DND-41 (cell line): ENCODE measurements around the gene ZNF581.
A peak's percentile ranks its signal among the peaks of the same experiment; 100 is the strongest.

Experiments used
- ATAC-seq: fragments of 200-7000 bp; cut with Tn5 transposase; 3 replicates; pipeline ENCODE4 v1.9.1; 2021; ENCODE audit warnings: low read depth; ENCODE audit not compliant: insufficient read depth
- DNase-seq: peaks from one replicate; pipeline ENCODE4 v3.0.0-alpha.2; 2020
- H2AFZ ChIP-seq: 2 replicates; pipeline ENCODE4 v1.6.0; 2012; ENCODE audit warnings: low read depth, low read length
- H3K27ac ChIP-seq: 2 replicates; pipeline ENCODE4 v1.5.1; 2012; ENCODE audit warnings: low read length, inconsistent platforms
- H3K27me3 ChIP-seq: fragments of 200-600 bp; sonication (generic); 2 replicates; pipeline ENCODE4 v1.6.0; 2012; ENCODE audit warnings: low read length, mild to moderate bottlenecking, inconsistent platforms; ENCODE audit not compliant: insufficient read depth, poor library complexity
- H3K36me3 ChIP-seq: 2 replicates; pipeline ENCODE4 v1.5.1; 2012; ENCODE audit warnings: low read length, inconsistent platforms; ENCODE audit not compliant: insufficient read depth
- H3K4me1 ChIP-seq: 2 replicates; pipeline ENCODE4 v1.5.1; 2012; ENCODE audit warnings: mild to moderate bottlenecking, low read length; ENCODE audit not compliant: insufficient read depth
- H3K4me2 ChIP-seq: 2 replicates; pipeline ENCODE4 v1.6.0; 2012; ENCODE audit warnings: mild to moderate bottlenecking, moderate library complexity, low read length, inconsistent platforms; ENCODE audit not compliant: insufficient read depth
- H3K4me3 ChIP-seq, 2 experiments: fragments of 200-600 bp in 1 of 2; shearing (Covaris generic) in 1 of 2; 2 replicates each; pipeline ENCODE4 v1.5.1; 2012 to 2016; ENCODE audit warnings: inconsistent platforms in 2 of 2, low read length in 2 of 2, mild to moderate bottlenecking in 2 of 2, low read depth in 1 of 2, moderate library complexity in 1 of 2
- H3K79me2 ChIP-seq: 2 replicates; pipeline ENCODE4 v1.6.0; 2012; ENCODE audit warnings: low read length, inconsistent platforms; ENCODE audit not compliant: insufficient read depth
- H3K9ac ChIP-seq: 2 replicates; pipeline ENCODE4 v1.6.0; 2012; ENCODE audit warnings: low read depth, mild to moderate bottlenecking, inconsistent platforms, low read length, moderate library complexity
- H3K9me3 ChIP-seq: 2 replicates; pipeline ENCODE4 v1.5.1; 2012; ENCODE audit warnings: low read length, moderate library complexity, mild to moderate bottlenecking, inconsistent platforms; ENCODE audit not compliant: insufficient read depth, severe bottlenecking
- H4K20me1 ChIP-seq: 2 replicates; pipeline ENCODE4 v1.6.0; 2012; ENCODE audit warnings: low read length; ENCODE audit not compliant: insufficient read depth
- EZH2 ChIP-seq: IDR thresholded peaks from 3 replicates; pipeline ENCODE4 v1.6.1; 2012; ENCODE audit warnings: borderline replicate concordance, low read depth, mild to moderate bottlenecking, moderate library complexity, low read length, inconsistent platforms; ENCODE audit not compliant: severe bottlenecking
- TF ChIP-seq, protein P1 (sequence below): IDR thresholded peaks from 2 replicates; pipeline ENCODE4 v1.5.1; 2012; ENCODE audit warnings: borderline replicate concordance, low read length, moderate library complexity, mild to moderate bottlenecking; ENCODE audit not compliant: poor library complexity, severe bottlenecking; ENCODE audit errors: extremely low read depth

The ZNF581 gene

GRCh38 chr19:55624109-55625003 lies 19.1 kb upstream of the ZNF581 start, which contains the start of gene ZNF784:
Gene ZNF784, minus strand, starts transcription at chr19:55624566. Its CDS starts 5 bp downstream, at chr19:55624561.
- TF ChIP-seq, protein P1, sequence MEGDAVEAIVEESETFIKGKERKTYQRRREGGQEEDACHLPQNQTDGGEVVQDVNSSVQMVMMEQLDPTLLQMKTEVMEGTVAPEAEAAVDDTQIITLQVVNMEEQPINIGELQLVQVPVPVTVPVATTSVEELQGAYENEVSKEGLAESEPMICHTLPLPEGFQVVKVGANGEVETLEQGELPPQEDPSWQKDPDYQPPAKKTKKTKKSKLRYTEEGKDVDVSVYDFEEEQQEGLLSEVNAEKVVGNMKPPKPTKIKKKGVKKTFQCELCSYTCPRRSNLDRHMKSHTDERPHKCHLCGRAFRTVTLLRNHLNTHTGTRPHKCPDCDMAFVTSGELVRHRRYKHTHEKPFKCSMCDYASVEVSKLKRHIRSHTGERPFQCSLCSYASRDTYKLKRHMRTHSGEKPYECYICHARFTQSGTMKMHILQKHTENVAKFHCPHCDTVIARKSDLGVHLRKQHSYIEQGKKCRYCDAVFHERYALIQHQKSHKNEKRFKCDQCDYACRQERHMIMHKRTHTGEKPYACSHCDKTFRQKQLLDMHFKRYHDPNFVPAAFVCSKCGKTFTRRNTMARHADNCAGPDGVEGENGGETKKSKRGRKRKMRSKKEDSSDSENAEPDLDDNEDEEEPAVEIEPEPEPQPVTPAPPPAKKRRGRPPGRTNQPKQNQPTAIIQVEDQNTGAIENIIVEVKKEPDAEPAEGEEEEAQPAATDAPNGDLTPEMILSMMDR = no peak
- TF ChIP-seq EZH2 = no peak
- H2AFZ ChIP-seq = peak within 1 kb of the TSS; percentile 99
- peak within 1 kb of the TSS; percentile 89 for H3K27ac ChIP-seq
- peaks cover 8% of the 10 kb centered on the region for H3K36me3 ChIP-seq
- peak within 1 kb of the TSS; percentile 61 for H3K9ac ChIP-seq
- H3K79me2 ChIP-seq = no peaks in the 10 kb centered on the region
- peaks cover 28% of the 10 kb centered on the region for H3K4me1 ChIP-seq
- H3K4me3 ChIP-seq = peak within 1 kb of the TSS; percentile 25 to 79; a peak in 3 of 4 replicates
- DNase-seq (peak; percentile 92), ATAC-seq (peak; percentile 82)
- H4K20me1 ChIP-seq = no peaks in the 10 kb centered on the region
- no peaks in the 10 kb centered on the region for H3K27me3 ChIP-seq
- no peaks in the 10 kb centered on the region for H3K9me3 ChIP-seq
- peak within 1 kb of the TSS; percentile 98 for H3K4me2 ChIP-seq

GRCh38 chr19:55625004-55625326 lies 18.5 kb upstream of the ZNF581 start:
- peak overlapping the region; percentile 99 for H2AFZ ChIP-seq
- no peaks in the 10 kb centered on the region for H3K9me3 ChIP-seq
- H3K4me2 ChIP-seq = peak overlapping the region; percentile 98
- TF ChIP-seq, protein P1 = no peak
- no peak for TF ChIP-seq EZH2
- peaks cover 28% of the 10 kb centered on the region for H3K4me1 ChIP-seq
- no peak for ATAC-seq
- peak overlapping the region; percentile 76 for H3K27ac ChIP-seq
- H3K27me3 ChIP-seq = no peaks in the 10 kb centered on the region
- no peak for DNase-seq
- H4K20me1 ChIP-seq = no peaks in the 10 kb centered on the region
- H3K36me3 ChIP-seq = peaks cover 8% of the 10 kb centered on the region
- peak overlapping the region; percentile 25 to 79; a peak in 3 of 4 replicates for H3K4me3 ChIP-seq
- H3K9ac ChIP-seq = peak overlapping the region; percentile 61
- H3K79me2 ChIP-seq = no peaks in the 10 kb centered on the region

DNA sequence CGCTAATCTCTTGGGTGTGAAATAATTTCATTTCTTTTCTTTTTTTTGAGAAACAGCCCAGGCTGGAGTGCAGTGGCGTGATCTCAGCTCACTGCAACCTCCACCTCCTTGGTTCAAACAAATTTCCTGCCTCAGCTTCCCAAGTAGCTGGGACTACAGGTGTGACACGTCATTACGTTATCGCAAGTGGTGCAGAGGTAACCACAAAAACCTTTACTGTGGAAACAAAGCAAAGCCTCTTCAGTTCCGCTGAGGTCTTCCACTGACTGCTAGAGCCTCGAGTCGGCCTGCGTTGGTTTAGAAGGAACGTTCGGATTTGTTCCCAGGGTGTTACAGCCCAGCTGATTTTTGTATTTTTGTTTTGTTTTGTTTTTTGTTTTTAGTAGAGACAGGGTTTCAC lies 17.1 kb upstream of the ZNF581 start:
- H3K27me3 ChIP-seq = no peaks in the 10 kb centered on the region
- TF ChIP-seq, protein P1 = no peak
- TF ChIP-seq EZH2 = no peak
- peaks cover under 1% of the 10 kb centered on the region; the same call in 1 of the 2 replicates for H3K36me3 ChIP-seq
- ATAC-seq (no peak), DNase-seq (no peak)
- no peaks in the 10 kb centered on the region for H3K9me3 ChIP-seq
- peaks cover 19% of the 10 kb centered on the region for H3K4me1 ChIP-seq
- no peak overlapping the region for H3K9ac ChIP-seq
- no peaks in the 10 kb centered on the region for H3K79me2 ChIP-seq
- no peak overlapping the region for H2AFZ ChIP-seq
- H3K27ac ChIP-seq = no peak overlapping the region
- H4K20me1 ChIP-seq = no peaks in the 10 kb centered on the region
- H3K4me3 ChIP-seq = no peak overlapping the region
- H3K4me2 ChIP-seq = no peak overlapping the region
